Body of pancreas (tissue), 4 donors: ENCODE results near the gene TBC1D9B.

ENCODE experiments used
- CTCF ChIP-seq, 7 experiments: fragments of 450-650 bp in 4 of 7; fragments of 200-600 bp in 3 of 7; sonication (generic) in 3 of 7; IDR thresholded peaks; one replicate each; pipeline ENCODE4 v1.5.1; 2016 to 2019; ENCODE audit warnings: antibody characterized with exemption in 7 of 7
- POLR2A ChIP-seq, 3 donors: fragments of 450-650 bp; IDR thresholded peaks; one replicate each; pipeline ENCODE4 v1.6.1; 2016; ENCODE audit warnings: antibody characterized with exemption in 3 of 3, mild to moderate bottlenecking in 2 of 3

DNA sequence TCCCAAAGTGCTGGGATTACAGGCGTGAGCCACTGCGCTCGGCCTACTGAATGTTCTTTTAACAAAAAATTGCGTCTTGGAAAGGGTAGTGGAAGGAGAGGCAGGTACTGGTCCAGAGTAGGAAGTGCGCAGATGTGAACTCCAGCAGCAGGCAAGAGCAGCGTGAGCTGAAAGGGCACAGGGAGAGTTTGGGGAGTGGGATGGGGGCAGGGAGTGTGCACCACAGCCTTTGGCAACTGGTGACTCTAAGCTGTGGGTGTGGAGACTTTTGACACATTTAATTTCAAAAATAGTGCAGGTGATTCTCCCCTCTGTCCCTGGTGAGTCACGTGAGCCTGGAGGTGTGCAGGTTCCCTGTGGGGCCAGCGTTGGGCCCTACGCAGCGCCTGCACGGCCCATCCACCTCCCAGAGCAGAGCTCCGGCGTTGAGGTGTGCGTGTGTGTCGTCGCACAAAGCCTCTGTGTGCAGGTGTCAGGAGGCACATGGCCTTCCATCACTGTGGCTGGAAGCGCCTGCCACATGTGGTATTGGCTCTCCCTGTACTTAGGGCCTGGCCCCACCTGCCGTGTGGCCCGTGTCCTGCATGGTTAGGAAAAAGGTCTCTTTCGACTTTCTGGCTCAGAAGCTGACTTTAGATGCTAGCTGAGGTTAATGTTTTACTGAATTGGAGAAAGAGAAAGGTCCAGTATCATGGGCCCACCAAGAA, 75.5 kb downstream of the TBC1D9B start:
- TF ChIP-seq CTCF (IDR thresholded peaks at IDR 0.05): no peak
- TF ChIP-seq POLR2A (IDR thresholded peaks at IDR 0.05): no peak
